Breast epithelium (tissue), 3 donors: ENCODE data around the gene ROBO2.

ENCODE experiments used
- CTCF ChIP-seq, 3 donors: fragments of 450-650 bp; IDR thresholded peaks; one replicate each; pipeline ENCODE4 v1.5.1; 2016 to 2017; ENCODE audit warnings: antibody characterized with exemption in 3 of 3, mild to moderate bottlenecking in 3 of 3, moderate library complexity in 3 of 3
- POLR2A ChIP-seq: fragments of 450-650 bp; IDR thresholded peaks from one replicate; pipeline ENCODE4 v1.6.1; 2016; ENCODE audit warnings: antibody characterized with exemption, mild to moderate bottlenecking, moderate library complexity

DNA sequence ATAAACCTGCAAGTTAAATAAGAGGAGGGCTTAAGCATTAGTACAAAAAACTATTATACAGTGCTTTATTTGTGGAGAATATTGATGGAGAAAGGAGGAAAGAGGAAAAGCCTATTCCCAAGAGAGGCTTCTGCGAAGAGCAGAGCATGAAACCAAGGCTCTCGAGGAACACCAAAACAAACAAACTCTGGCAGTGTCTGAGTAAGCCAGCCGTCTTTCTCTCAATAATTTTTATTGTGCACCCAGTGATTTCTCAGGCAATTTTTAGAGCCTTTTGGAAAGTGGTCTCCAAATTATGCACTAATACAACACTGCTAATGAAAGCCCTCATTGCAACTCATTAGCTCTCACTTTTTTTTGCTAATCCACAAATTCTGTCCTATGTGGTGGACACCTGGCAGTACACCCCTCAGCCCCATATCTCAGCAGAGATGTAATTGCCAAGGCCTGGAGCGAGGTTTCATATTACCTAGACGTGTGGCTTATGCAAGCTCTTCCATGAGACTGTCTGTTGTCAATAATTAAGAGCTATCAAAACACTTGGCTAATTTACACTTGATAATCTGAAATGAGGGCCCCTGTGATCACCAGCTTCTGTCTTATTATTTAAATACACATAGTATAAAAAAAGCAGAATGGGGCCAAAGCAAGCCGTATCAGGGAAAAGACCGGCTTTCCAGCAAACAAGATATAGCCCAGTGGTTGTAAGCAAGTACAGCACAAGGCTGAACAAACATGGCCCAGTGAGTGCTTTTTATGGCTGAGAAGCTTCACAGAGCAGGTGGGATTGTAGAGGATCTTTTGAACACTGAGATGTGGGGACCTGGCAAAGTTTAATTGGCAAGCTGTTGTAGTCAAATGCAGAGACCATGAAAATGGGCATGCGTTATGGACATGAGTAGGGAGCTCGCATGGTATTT is 216.9 kb downstream of the ROBO2 start:
- no peak for TF ChIP-seq CTCF (IDR thresholded peaks at IDR 0.05)
- TF ChIP-seq POLR2A = no peak
